Measurements from ENCODE around the gene MAFG.

MAFG gene

DNA sequence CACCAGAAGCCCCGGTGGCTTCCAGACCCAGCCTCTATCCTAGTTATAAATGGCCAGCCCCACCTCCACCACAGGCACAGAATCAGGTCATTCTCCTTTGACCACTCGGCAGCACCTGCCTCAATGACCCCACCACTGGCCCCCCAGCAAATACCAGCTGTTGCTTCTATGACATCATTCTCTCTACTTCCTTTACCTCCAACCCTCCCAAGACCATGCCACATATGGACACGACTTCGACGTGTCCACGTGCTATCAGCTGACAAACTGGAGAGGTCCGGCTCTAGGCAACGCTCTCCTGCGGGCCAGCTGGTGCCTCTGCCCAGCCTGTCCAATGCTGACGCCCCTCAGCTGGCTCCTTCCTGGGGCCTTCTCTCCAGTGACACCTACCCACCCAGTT lies 42.1 kb downstream of the MAFG start:
- H3K79me2 ChIP-seq: peaks cover 8% of the 10 kb centered on the region
- H2AFZ ChIP-seq: no peak overlapping the region
- H3K27ac ChIP-seq: no peak overlapping the region
- TF ChIP-seq CTCF (IDR thresholded peaks at IDR 0.05): no peak
- no peak overlapping the region for H3K9ac ChIP-seq
- H3K4me3 ChIP-seq (ENCODE audit: low read depth, low read length): no peak overlapping the region
- no peaks in the 10 kb centered on the region for H3K27me3 ChIP-seq (ENCODE audit: control insufficient read depth, insufficient read depth, low read length)
- no peak overlapping the region for H3K4me2 ChIP-seq (ENCODE audit: low read length)
- peaks cover 7% of the 10 kb centered on the region for H3K4me1 ChIP-seq
- H3K9me3 ChIP-seq (ENCODE audit: control insufficient read depth, low read length): no peaks in the 10 kb centered on the region
- no peaks in the 10 kb centered on the region for H3K36me3 ChIP-seq (ENCODE audit: control insufficient read depth, insufficient read depth, low read length)

- Histone ChIP-seq H3K9ac (no peak overlapping the region), H3K27me3 (ENCODE audit: control insufficient read depth, insufficient read depth, low read length) (no peaks in the 10 kb centered on the region), H3K4me3 (ENCODE audit: low read depth, low read length) (no peak overlapping the region), H3K9me3 (ENCODE audit: control insufficient read depth, low read length) (no peaks in the 10 kb centered on the region), H3K27ac (no peak overlapping the region), H3K36me3 (ENCODE audit: control insufficient read depth, insufficient read depth, low read length) (no peaks in the 10 kb centered on the region), H3K79me2 (peaks cover 3% of the 10 kb centered on the region), H2AFZ (no peak overlapping the region), H3K4me2 (ENCODE audit: low read length) (no peak overlapping the region), H3K4me1 (peaks cover 2% of the 10 kb centered on the region)
- no peak for TF ChIP-seq CTCF (IDR thresholded peaks at IDR 0.05)
Measured at GRCh38 chr17:81884968-81885367, 42.6 kb downstream of the MAFG start.

- H3K36me3 ChIP-seq (ENCODE audit: control insufficient read depth, insufficient read depth, low read length): no peaks in the 10 kb centered on the region
- no peak overlapping the region for H3K4me2 ChIP-seq (ENCODE audit: low read length)
- H3K79me2 ChIP-seq: no peaks in the 10 kb centered on the region
- H2AFZ ChIP-seq: no peak overlapping the region
- TF ChIP-seq CTCF (IDR thresholded peaks at IDR 0.05): no peak
- no peak overlapping the region for H3K4me3 ChIP-seq (ENCODE audit: low read depth, low read length)
- H3K4me1 ChIP-seq: no peaks in the 10 kb centered on the region
- no peaks in the 10 kb centered on the region for H3K27me3 ChIP-seq (ENCODE audit: control insufficient read depth, insufficient read depth, low read length)
- no peaks in the 10 kb centered on the region for H3K9me3 ChIP-seq (ENCODE audit: control insufficient read depth, low read length)
- H3K9ac ChIP-seq: no peak overlapping the region
- H3K27ac ChIP-seq: no peak overlapping the region
Measured at GRCh38 chr17:81884520-81884919, 43.0 kb downstream of the MAFG start.

DNA sequence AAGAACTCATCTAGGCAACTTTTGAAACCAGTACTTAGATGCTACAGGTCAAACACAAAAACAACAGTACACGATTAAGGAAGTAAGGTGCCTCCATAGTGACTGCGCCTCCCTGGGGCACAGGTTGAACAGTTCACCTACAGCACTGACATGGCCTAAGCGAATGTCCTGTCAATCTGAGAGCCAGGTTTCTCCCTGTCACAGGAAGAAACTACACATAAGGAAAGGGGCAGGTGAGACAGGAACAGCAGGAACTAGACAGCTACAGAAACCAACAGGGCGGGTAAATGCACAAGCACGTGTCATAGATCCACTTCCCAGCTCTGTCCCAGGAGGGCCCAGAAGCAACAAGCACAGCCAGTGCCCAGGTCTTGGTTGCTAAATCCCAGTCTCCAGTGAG lies 48.4 kb downstream of the MAFG start:
- no peak overlapping the region for H3K9ac ChIP-seq
- no peak overlapping the region for H3K4me3 ChIP-seq (ENCODE audit: low read depth, low read length)
- no peaks in the 10 kb centered on the region for H3K27me3 ChIP-seq (ENCODE audit: control insufficient read depth, insufficient read depth, low read length)
- no peak overlapping the region for H3K27ac ChIP-seq
- H3K4me1 ChIP-seq: no peaks in the 10 kb centered on the region
- no peaks in the 10 kb centered on the region for H3K36me3 ChIP-seq (ENCODE audit: control insufficient read depth, insufficient read depth, low read length)
- TF ChIP-seq CTCF (IDR thresholded peaks at IDR 0.05): no peak
- H2AFZ ChIP-seq: no peak overlapping the region
- H3K9me3 ChIP-seq (ENCODE audit: control insufficient read depth, low read length): no peaks in the 10 kb centered on the region
- H3K79me2 ChIP-seq: no peaks in the 10 kb centered on the region
- no peak overlapping the region for H3K4me2 ChIP-seq (ENCODE audit: low read length)

DNA sequence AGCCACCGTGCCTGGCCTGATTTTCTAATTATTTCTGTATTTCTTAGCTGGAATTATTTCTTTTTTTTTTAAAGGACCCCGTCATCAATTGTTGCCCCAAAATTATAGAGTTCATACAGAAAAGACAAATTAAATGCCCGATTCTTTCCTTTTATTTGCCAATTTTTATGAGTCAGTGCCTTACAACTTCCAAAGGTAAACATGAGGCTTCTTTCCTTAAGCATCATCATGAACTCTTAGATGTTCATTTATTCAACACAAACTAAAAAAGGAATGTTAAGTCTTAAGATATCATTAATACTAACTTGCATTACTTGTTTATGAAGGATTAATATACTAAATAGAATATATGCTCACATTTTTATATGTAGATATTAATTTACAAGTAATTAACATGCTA lies 49.2 kb downstream of the MAFG start:
- H3K36me3 ChIP-seq (ENCODE audit: control insufficient read depth, insufficient read depth, low read length): no peaks in the 10 kb centered on the region
- H3K4me2 ChIP-seq (ENCODE audit: low read length): no peak overlapping the region
- no peaks in the 10 kb centered on the region for H3K4me1 ChIP-seq
- H3K4me3 ChIP-seq (ENCODE audit: low read depth, low read length): no peak overlapping the region
- no peak for TF ChIP-seq CTCF (IDR thresholded peaks at IDR 0.05)
- no peaks in the 10 kb centered on the region for H3K79me2 ChIP-seq
- H3K27ac ChIP-seq: no peak overlapping the region
- H3K9ac ChIP-seq: no peak overlapping the region
- no peak overlapping the region for H2AFZ ChIP-seq
- H3K9me3 ChIP-seq (ENCODE audit: control insufficient read depth, low read length): no peaks in the 10 kb centered on the region
- no peaks in the 10 kb centered on the region for H3K27me3 ChIP-seq (ENCODE audit: control insufficient read depth, insufficient read depth, low read length)
